ENCODE data around the gene NDUFS6. TPM values are rescaled to one million over a fixed set of nuclear protein-coding genes. Genes with fewer than 3 reads are reported as not detected.

Gene NDUFS6
- total and polyA plus RNA-seq, 8 donors: 26.8 to 55.8 (median 40.7) TPM

DNA sequence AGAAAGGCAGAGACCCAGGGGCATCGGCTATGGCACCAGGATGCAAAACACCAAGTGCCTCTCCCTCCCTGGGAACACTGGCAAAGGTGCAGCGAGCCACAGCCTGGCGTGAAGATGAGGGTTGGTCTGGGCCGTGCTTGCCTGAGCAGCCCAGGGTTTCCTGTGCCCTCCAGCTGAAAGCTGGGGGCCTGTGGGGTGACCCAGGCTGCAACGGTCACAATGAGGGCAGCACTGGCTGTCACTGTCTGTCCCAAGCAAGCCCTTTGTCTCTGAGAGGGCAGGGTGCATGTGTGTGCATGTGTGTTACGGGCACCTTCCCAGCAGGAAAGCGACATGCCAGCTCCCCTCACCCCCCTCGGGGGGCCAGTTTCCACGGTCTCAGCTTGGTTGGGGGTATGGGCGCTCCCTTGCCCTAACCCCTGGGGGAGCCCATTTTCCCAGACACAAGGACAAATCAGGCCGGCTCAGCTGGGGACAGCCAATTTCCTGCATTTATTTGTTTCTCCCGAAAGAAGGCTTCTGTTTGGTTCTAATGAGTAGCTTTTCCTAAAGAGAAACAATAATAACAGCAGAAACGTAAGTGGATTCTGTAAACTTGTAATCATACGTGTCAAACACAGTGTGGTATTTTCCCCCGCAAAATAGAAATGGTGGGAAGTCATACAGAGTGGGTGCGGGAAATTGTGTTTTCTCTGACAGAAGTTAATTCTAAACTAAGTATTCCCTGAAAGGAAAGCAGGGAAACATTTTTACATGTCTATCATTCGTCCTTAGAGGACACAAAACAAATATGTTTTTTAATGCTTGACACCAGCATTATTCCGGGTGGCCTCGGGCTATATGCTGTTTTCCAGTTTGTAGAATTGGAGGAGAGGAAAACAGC, 22.8 kb upstream of the NDUFS6 start:
- TF ChIP-seq, protein P1, sequence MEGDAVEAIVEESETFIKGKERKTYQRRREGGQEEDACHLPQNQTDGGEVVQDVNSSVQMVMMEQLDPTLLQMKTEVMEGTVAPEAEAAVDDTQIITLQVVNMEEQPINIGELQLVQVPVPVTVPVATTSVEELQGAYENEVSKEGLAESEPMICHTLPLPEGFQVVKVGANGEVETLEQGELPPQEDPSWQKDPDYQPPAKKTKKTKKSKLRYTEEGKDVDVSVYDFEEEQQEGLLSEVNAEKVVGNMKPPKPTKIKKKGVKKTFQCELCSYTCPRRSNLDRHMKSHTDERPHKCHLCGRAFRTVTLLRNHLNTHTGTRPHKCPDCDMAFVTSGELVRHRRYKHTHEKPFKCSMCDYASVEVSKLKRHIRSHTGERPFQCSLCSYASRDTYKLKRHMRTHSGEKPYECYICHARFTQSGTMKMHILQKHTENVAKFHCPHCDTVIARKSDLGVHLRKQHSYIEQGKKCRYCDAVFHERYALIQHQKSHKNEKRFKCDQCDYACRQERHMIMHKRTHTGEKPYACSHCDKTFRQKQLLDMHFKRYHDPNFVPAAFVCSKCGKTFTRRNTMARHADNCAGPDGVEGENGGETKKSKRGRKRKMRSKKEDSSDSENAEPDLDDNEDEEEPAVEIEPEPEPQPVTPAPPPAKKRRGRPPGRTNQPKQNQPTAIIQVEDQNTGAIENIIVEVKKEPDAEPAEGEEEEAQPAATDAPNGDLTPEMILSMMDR (IDR thresholded peaks at IDR 0.05): no peak
- Histone ChIP-seq H3K4me3 (no peak overlapping the region), H3K9me3 (no peaks in the 10 kb centered on the region), H3K27me3 (peaks cover 0 to 21% of the 10 kb centered on the region in 2 donors), H3K36me3 (no peaks in the 10 kb centered on the region), H3K27ac (no peak overlapping the region), H3K4me1 (no peaks in the 10 kb centered on the region)
- ATAC-seq (no peak), DNase-seq (peak in 2 of 4 donors; percentile 11 to 54)
- intact Hi-C loops (cut with DNase I): no loop called here

GRCh38 chr5:1779021-1779680, 22.1 kb upstream of the NDUFS6 start:
- TF ChIP-seq, protein P1 (IDR thresholded peaks at IDR 0.05): no peak
- H3K4me1 ChIP-seq: no peaks in the 10 kb centered on the region
- DNase-seq: peak in 2 of 4 donors; percentile 20 to 74
- no peak overlapping the region for H3K27ac ChIP-seq
- no peak overlapping the region for H3K4me3 ChIP-seq
- H3K36me3 ChIP-seq: no peaks in the 10 kb centered on the region
- peaks cover 0 to 27% of the 10 kb centered on the region in 2 donors for H3K27me3 ChIP-seq
- ATAC-seq: no peak
- intact Hi-C loops (cut with DNase I): no loop called here
- no peaks in the 10 kb centered on the region for H3K9me3 ChIP-seq

- H3K4me3 ChIP-seq: no peak overlapping the region
- no peaks in the 10 kb centered on the region for H3K4me1 ChIP-seq
- peak in 2 of 4 donors; percentile 22 to 43 for DNase-seq
- peaks cover 0 to 30% of the 10 kb centered on the region in 2 donors for H3K27me3 ChIP-seq
- ATAC-seq: no peak
- no peak overlapping the region for H3K27ac ChIP-seq
- no peaks in the 10 kb centered on the region for H3K9me3 ChIP-seq
- intact Hi-C loops (cut with DNase I): no loop called here
- H3K36me3 ChIP-seq: no peaks in the 10 kb centered on the region
- TF ChIP-seq, protein P1 (IDR thresholded peaks at IDR 0.05): no peak
These were observed 21.2 kb upstream of the NDUFS6 start for GRCh38 chr5:1779782-1780613.

GRCh38 chr5:1780614-1780930, 20.6 kb upstream of the NDUFS6 start:
- H3K4me3 ChIP-seq: no peak overlapping the region
- H3K27ac ChIP-seq: no peak overlapping the region
- H3K27me3 ChIP-seq: peaks cover 0 to 30% of the 10 kb centered on the region in 2 donors
- TF ChIP-seq, protein P1 (IDR thresholded peaks at IDR 0.05): no peak
- intact Hi-C loops (cut with DNase I): no loop called here
- DNase-seq (peak in 1 of 4 donors; percentile 44), ATAC-seq (no peak)
- no peaks in the 10 kb centered on the region for H3K36me3 ChIP-seq
- no peaks in the 10 kb centered on the region for H3K4me1 ChIP-seq
- H3K9me3 ChIP-seq: no peaks in the 10 kb centered on the region
